Thyroid gland (tissue), 4 donors: ENCODE data around the gene CEP83.

Source experiments
- CTCF ChIP-seq, 6 experiments: fragments of 200-600 bp in 3 of 6; fragments of 450-650 bp in 3 of 6; sonication (generic) in 3 of 6; IDR thresholded peaks; one replicate each; pipeline ENCODE4 v1.5.1; 2016 to 2019; ENCODE audit warnings: antibody characterized with exemption in 6 of 6, mild to moderate bottlenecking in 2 of 6, inconsistent platforms in 1 of 6, moderate library complexity in 1 of 6
- POLR2A ChIP-seq, 2 donors: fragments of 450-650 bp; IDR thresholded peaks; one replicate each; pipeline ENCODE4 v1.6.1; 2017; ENCODE audit warnings: antibody characterized with exemption in 2 of 2, mild to moderate bottlenecking in 2 of 2, moderate library complexity in 1 of 2

- TF ChIP-seq CTCF (IDR thresholded peaks at IDR 0.05) (no peak), POLR2A (IDR thresholded peaks at IDR 0.05) (no peak)
These were observed 31.9 kb downstream of the CEP83 start for GRCh38 chr12:94427501-94428381.
